H9 (cell line): ENCODE results near the gene LEO1. TPM values are rescaled to one million over a fixed set of nuclear protein-coding genes. Genes with fewer than 3 reads are reported as not detected.

ENCODE experiments used
- DNase-seq: peaks from one replicate; pipeline ENCODE4 v3.0.0-alpha.2; 2017
- H2AFZ ChIP-seq: one replicate; pipeline ENCODE4 v1.6.1; 2013; ENCODE audit warnings: mild to moderate bottlenecking, low read length, control low read depth, moderate library complexity
- H2AK5ac ChIP-seq: 2 replicates; pipeline ENCODE4 v1.6.1; 2013; ENCODE audit warnings: low read length, control low read depth, mixed read lengths; ENCODE audit not compliant: insufficient read length
- H2BK120ac ChIP-seq: one replicate; pipeline ENCODE4 v1.6.1; 2013; ENCODE audit warnings: low read depth, mild to moderate bottlenecking, low read length, control low read depth, inconsistent platforms; ENCODE audit not compliant: poor library complexity, severe bottlenecking
- H2BK12ac ChIP-seq: 2 replicates; pipeline ENCODE4 v1.6.1; 2013; ENCODE audit warnings: low read length, control low read depth, mixed read lengths, low read depth; ENCODE audit not compliant: insufficient read length
- H2BK15ac ChIP-seq: 2 replicates; pipeline ENCODE4 v1.6.1; 2013; ENCODE audit warnings: low read depth, low read length, control low read depth
- H2BK20ac ChIP-seq: one replicate; pipeline ENCODE4 v1.6.1; 2013; ENCODE audit warnings: low read depth, mild to moderate bottlenecking, low read length, control low read depth, inconsistent platforms; ENCODE audit not compliant: poor library complexity, severe bottlenecking
- H2BK5ac ChIP-seq: 2 replicates; pipeline ENCODE4 v1.6.1; 2013; ENCODE audit warnings: low read length, control low read depth, mixed read lengths; ENCODE audit not compliant: insufficient read length
- H3K14ac ChIP-seq: 2 replicates; pipeline ENCODE4 v1.6.1; 2013; ENCODE audit warnings: low read length, control low read depth; ENCODE audit not compliant: insufficient read depth
- H3K18ac ChIP-seq: 2 replicates; pipeline ENCODE4 v1.6.1; 2013; ENCODE audit warnings: low read depth, mild to moderate bottlenecking, mixed read lengths, low read length, control low read depth; ENCODE audit not compliant: insufficient read length
- H3K23ac ChIP-seq: 2 replicates; pipeline ENCODE4 v1.6.1; 2013; ENCODE audit warnings: low read length, control low read depth, mixed read lengths, low read depth; ENCODE audit not compliant: insufficient read length
- H3K23me2 ChIP-seq: 2 replicates; pipeline ENCODE4 v1.6.1; 2013; ENCODE audit warnings: low read depth, mild to moderate bottlenecking, mixed read lengths, low read length, control low read depth; ENCODE audit not compliant: insufficient read length, poor library complexity, severe bottlenecking
- H3K27ac ChIP-seq: 2 replicates; pipeline ENCODE4 v1.5.1; 2013; ENCODE audit warnings: low read length, control low read depth, mixed read lengths, low read depth; ENCODE audit not compliant: insufficient read length
- H3K27me3 ChIP-seq: 2 replicates; pipeline ENCODE4 v1.6.1; 2013; ENCODE audit warnings: low read length, control low read depth, inconsistent platforms; ENCODE audit not compliant: insufficient read depth
- H3K4ac ChIP-seq: 2 replicates; pipeline ENCODE4 v1.6.1; 2013; ENCODE audit warnings: low read depth, mild to moderate bottlenecking, control low read depth, inconsistent platforms, low read length, moderate library complexity
- H3K4me1 ChIP-seq: 2 replicates; pipeline ENCODE4 v1.6.1; 2013; ENCODE audit warnings: low read length, control low read depth, inconsistent platforms; ENCODE audit not compliant: insufficient read depth
- H3K4me2 ChIP-seq: 2 replicates; pipeline ENCODE4 v1.6.1; 2013; ENCODE audit warnings: low read length, control low read depth, mixed read lengths; ENCODE audit not compliant: insufficient read length, insufficient read depth
- H3K56ac ChIP-seq: 2 replicates; pipeline ENCODE4 v1.6.1; 2013; ENCODE audit warnings: low read depth, mild to moderate bottlenecking, mixed read lengths, low read length, control low read depth; ENCODE audit not compliant: insufficient read length
- H3K79me1 ChIP-seq: 2 replicates; pipeline ENCODE4 v1.6.1; 2013; ENCODE audit warnings: low read depth, mild to moderate bottlenecking, moderate library complexity, low read length, control low read depth, inconsistent platforms; ENCODE audit not compliant: insufficient read depth, poor library complexity, severe bottlenecking
- H3K79me2 ChIP-seq: 2 replicates; pipeline ENCODE4 v1.6.1; 2013; ENCODE audit warnings: low read length, control low read depth, inconsistent platforms; ENCODE audit not compliant: insufficient read depth
- H3K9ac ChIP-seq: 2 replicates; pipeline ENCODE4 v1.6.1; 2013; ENCODE audit warnings: low read length, control low read depth, mixed read lengths; ENCODE audit not compliant: insufficient read length; ENCODE audit errors: extremely low read depth
- H3K9me3 ChIP-seq: one replicate; pipeline ENCODE4 v1.6.1; 2013; ENCODE audit warnings: low read depth, low read length, inconsistent platforms; ENCODE audit not compliant: control insufficient read depth
- H3T11ph ChIP-seq: one replicate; pipeline ENCODE4 v1.6.1; 2013; ENCODE audit warnings: mild to moderate bottlenecking, low read length, control low read depth, inconsistent platforms
- H4K20me1 ChIP-seq: one replicate; pipeline ENCODE4 v1.6.1; 2013; ENCODE audit not compliant: control insufficient read depth, insufficient read length, insufficient read depth
- H4K5ac ChIP-seq: 2 replicates; pipeline ENCODE4 v1.6.1; 2013; ENCODE audit warnings: low read depth, mild to moderate bottlenecking, mixed read lengths, low read length, control low read depth; ENCODE audit not compliant: insufficient read length
- H4K8ac ChIP-seq: replicated peaks from 2 replicates; pipeline ENCODE4 v1.6.1; 2013; ENCODE audit warnings: low read length, control low read depth, mixed read lengths, low read depth; ENCODE audit not compliant: insufficient read length
- H4K91ac ChIP-seq: 2 replicates; pipeline ENCODE4 v1.6.1; 2013; ENCODE audit warnings: low read depth, mild to moderate bottlenecking, moderate library complexity, mixed read lengths, low read length, control low read depth; ENCODE audit not compliant: insufficient read length
- H3K27ac Mint-ChIP-seq, 3 experiments: 2 replicates in 2 of 3; 3 replicates in 1 of 3; pipeline ENCODE4 v1.8.0; 2020 to 2021; ENCODE audit warnings: mixed read lengths in 3 of 3, mild to moderate bottlenecking in 1 of 3, moderate library complexity in 1 of 3
- H3K27me3 Mint-ChIP-seq: 2 replicates; pipeline ENCODE4 v1.8.0; 2021; ENCODE audit warnings: low read depth, mild to moderate bottlenecking, moderate library complexity, mixed read lengths
- H3K36me3 Mint-ChIP-seq, 3 experiments: 2 replicates in 2 of 3; 3 replicates in 1 of 3; pipeline ENCODE4 v1.8.0; 2020 to 2021; ENCODE audit warnings: low read depth in 3 of 3, mixed read lengths in 3 of 3; ENCODE audit not compliant: insufficient read depth in 1 of 3
- H3K4me1 Mint-ChIP-seq, 2 experiments: 2 replicates each; pipeline ENCODE4 v1.8.0; 2020; ENCODE audit warnings: mixed read lengths in 2 of 2
- H3K4me3 Mint-ChIP-seq, 2 experiments: 2 replicates in 1 of 2; 3 replicates in 1 of 2; pipeline ENCODE4 v1.8.0; 2020 to 2021; ENCODE audit warnings: mild to moderate bottlenecking in 2 of 2, mixed read lengths in 2 of 2, moderate library complexity in 1 of 2
- H3K9me3 Mint-ChIP-seq, 2 experiments: 2 replicates in 1 of 2; 3 replicates in 1 of 2; pipeline ENCODE4 v1.8.0; 2020; ENCODE audit warnings: mild to moderate bottlenecking in 2 of 2, mixed read lengths in 2 of 2, moderate library complexity in 1 of 2
- CTCF ChIP-seq: fragments of 200-600 bp; sonication (generic); conservative IDR thresholded peaks from 3 replicates; pipeline ENCODE4 v1.8.0; 2021; ENCODE audit warnings: antibody characterized with exemption, mild to moderate bottlenecking
- WGBS: extraction: QIAGEN DNeasy Blood & Tissue Kit; methylation state at CpG from one replicate; pipeline ENCODE4 v1.1.7; 2013; ENCODE audit warnings: missing lambda C conversion rate, low lambda C conversion rate, mixed read lengths; ENCODE audit not compliant: insufficient read length; ENCODE audit errors: extremely low coverage; 5-methylcytosine and 5-hydroxymethylcytosine counted together
- total RNA-seq: library from RNA; stranded (reverse); gene quantifications from 2 replicates; pipeline ENCODE4 v1.2.1, GENCODE V29; 2021

LEO1 gene
- total RNA-seq, 1 experiment from 2014 or later, result 30.3 TPM

DNA sequence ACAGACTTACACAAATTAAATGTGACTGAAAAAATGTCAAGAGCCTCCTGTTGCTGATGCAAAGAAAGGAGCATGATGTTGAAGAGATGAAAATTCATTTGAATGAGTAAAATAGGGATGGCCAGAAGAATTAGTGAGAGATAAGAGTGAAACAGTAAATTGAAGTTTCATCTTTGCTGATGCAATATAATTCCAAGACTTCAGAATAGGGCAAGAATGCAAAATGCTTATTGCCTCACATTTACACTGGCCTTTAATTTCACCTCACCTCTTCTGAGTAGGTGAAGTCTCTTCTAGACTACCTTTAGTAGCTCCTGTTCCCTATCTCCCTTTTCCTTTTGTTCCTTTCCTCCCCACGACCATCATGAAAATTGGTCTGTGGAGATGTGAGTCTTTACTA lies 32.1 kb upstream of the LEO1 start:
- H2BK20ac ChIP-seq, result no peak overlapping the region
- no peaks in the 10 kb centered on the region for H3K4me1 ChIP-seq
- no peaks in the 10 kb centered on the region for H3K79me2 ChIP-seq
- no peaks in the 10 kb centered on the region for H3K27me3 Mint-ChIP-seq
- no peak overlapping the region for H2AK5ac ChIP-seq
- no peak overlapping the region for H2BK5ac ChIP-seq
- H4K20me1 ChIP-seq, result no peaks in the 10 kb centered on the region
- H3K23ac ChIP-seq, result no peak overlapping the region
- H3K27ac Mint-ChIP-seq, result no peak overlapping the region; a peak in 1 of 7 replicates
- no peak overlapping the region for H3T11ph ChIP-seq
- no peak overlapping the region for H2BK120ac ChIP-seq
- no peak overlapping the region for H3K4me2 ChIP-seq
- DNase-seq, result no peak
- no peaks in the 10 kb centered on the region for H3K4me1 Mint-ChIP-seq
- no peak overlapping the region for H3K18ac ChIP-seq
- H4K8ac ChIP-seq, result no peak overlapping the region
- TF ChIP-seq CTCF, result no peak
- no peaks in the 10 kb centered on the region for H3K36me3 Mint-ChIP-seq
- no peak overlapping the region for H2BK15ac ChIP-seq
- no peak overlapping the region for H4K5ac ChIP-seq
- H3K23me2 ChIP-seq, result no peaks in the 10 kb centered on the region
- peaks cover 0 to 2% of the 10 kb centered on the region in 2 experiments; a peak in 1 of 5 replicates for H3K9me3 Mint-ChIP-seq
- H2AFZ ChIP-seq, result no peak overlapping the region
- H3K4ac ChIP-seq, result no peak overlapping the region
- no peak overlapping the region for H2BK12ac ChIP-seq
- H3K9ac ChIP-seq, result no peak overlapping the region
- no peak overlapping the region for H3K27ac ChIP-seq
- WGBS, result no CpG with 5 or more reads among the region's 1 CpG
- H3K9me3 ChIP-seq, result no peaks in the 10 kb centered on the region
- H3K27me3 ChIP-seq, result no peaks in the 10 kb centered on the region
- no peaks in the 10 kb centered on the region for H3K79me1 ChIP-seq
- no peak overlapping the region for H3K4me3 Mint-ChIP-seq
- no peak overlapping the region for H4K91ac ChIP-seq
- no peak overlapping the region for H3K56ac ChIP-seq
- no peak overlapping the region for H3K14ac ChIP-seq
